Astrocyte of the spinal cord (primary cell): ENCODE measurements around the gene NCKAP1.
"Not testable (repeated sequence)": the region's sequence is repeated elsewhere in the genome, so short reads cannot be mapped to it uniquely, and the experiment has no call there.

ENCODE experiments used
- DNase-seq: peaks from one replicate; pipeline ENCODE4 v3.0.0; 2011; ENCODE audit warnings: low read depth, low spot score
- H3K4me3 ChIP-seq: 2 replicates; pipeline ENCODE4 v1.5.1; 2011; ENCODE audit warnings: low read depth, mild to moderate bottlenecking, low read length, moderate library complexity
- in situ Hi-C: cut with HindIII; loops from 2 replicates; pipeline ENCODE4 v1.10.0; 2017; ENCODE audit warnings: low sequenced_read_pairs
- TF ChIP-seq, protein P1 (sequence below): IDR thresholded peaks from 2 replicates; pipeline ENCODE4 v1.5.1; 2012; ENCODE audit warnings: low read depth, mild to moderate bottlenecking, low read length, inconsistent platforms

NCKAP1 gene

GRCh38 chr2:183022711-183023110 lies 15.5 kb downstream of the NCKAP1 start:
- in situ Hi-C loops: no loop called here

DNA sequence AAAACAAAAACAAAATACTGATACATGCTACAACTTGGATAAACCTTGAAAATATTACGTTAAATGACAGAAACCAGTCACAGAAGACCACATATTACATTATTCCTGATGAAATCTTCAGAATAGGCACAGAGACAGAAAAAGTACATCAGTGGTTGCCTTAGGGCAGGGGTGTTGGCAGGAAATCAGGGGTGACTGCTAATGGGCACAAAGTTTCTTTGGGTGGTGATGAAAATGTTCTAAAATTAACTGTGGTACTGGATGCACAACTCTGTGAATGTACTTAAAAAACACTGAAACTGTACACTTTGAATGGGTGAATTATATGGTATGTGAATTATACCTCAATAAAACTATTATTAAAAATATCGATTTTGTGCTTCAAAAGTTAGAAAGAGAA lies 16.6 kb downstream of the NCKAP1 start:
- in situ Hi-C loops: no loop called here

More at GRCh38 chr2:183022711-183023110, 15.5 kb downstream of the NCKAP1 start:
- H3K4me3 ChIP-seq: no peak overlapping the region
- TF ChIP-seq, protein P1, sequence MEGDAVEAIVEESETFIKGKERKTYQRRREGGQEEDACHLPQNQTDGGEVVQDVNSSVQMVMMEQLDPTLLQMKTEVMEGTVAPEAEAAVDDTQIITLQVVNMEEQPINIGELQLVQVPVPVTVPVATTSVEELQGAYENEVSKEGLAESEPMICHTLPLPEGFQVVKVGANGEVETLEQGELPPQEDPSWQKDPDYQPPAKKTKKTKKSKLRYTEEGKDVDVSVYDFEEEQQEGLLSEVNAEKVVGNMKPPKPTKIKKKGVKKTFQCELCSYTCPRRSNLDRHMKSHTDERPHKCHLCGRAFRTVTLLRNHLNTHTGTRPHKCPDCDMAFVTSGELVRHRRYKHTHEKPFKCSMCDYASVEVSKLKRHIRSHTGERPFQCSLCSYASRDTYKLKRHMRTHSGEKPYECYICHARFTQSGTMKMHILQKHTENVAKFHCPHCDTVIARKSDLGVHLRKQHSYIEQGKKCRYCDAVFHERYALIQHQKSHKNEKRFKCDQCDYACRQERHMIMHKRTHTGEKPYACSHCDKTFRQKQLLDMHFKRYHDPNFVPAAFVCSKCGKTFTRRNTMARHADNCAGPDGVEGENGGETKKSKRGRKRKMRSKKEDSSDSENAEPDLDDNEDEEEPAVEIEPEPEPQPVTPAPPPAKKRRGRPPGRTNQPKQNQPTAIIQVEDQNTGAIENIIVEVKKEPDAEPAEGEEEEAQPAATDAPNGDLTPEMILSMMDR: no peak
- no peak for DNase-seq

DNA sequence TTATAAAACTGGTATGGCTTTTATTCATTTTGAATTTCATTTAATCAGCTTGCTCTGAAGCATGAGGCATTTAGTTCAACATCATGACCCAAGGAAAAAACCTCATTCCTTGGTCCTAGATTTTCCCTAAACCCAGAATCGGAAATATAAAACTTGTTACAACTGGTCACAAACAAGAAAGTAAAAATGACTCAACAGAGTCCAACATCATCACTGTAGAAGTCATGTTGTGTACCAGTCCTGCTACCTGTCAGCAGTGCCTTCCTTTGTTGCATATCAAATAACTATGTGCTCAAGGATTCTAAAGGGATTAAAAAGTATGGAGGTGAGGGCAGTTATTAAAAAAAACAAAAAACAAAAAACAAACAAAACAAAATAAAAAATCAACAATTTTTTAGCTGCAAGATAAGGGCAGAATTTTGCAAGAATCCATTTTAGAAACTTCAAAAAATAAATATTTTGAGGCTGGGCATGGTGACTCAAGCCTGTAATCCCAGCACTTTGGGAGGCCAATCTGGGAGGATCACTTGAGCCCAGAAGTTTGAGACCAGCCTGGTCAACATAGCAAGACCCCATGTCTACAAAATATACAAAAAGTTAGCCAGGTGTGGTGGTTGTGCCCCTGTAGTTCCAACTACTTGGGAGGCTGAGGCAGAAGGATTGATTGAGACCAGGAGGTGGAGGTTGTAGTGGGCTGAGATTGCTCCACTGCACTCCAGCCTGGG lies 18.4 kb downstream of the NCKAP1 start:
- H3K4me3 ChIP-seq: no peak overlapping the region
- TF ChIP-seq, protein P1: no peak
- no peak for DNase-seq
- in situ Hi-C loops: no loop called here

More for the DNA sequence above, 16.6 kb downstream of the NCKAP1 start:
- H3K4me3 ChIP-seq: no peak overlapping the region
- TF ChIP-seq, protein P1: no peak
- no peak for DNase-seq

DNA sequence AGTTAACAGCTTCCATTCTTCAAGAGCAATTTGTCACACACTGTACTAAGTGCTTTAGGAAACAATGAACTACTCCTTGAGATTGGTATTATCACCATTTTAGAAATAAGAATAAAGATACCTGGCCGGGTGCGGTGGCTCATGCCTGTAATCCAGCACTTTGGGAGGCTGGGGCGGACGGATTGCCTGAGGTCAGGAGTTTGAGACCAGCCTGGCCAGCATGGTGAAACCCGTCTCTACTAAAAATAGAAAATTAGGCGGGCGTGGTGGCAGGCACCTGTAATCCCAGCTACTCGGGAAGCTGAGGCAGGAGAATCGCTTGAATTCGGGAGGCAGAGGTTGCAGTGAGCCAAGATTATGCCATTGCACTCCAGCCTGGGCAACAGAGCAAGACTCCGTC lies 20.4 kb downstream of the NCKAP1 start:
- DNase-seq, H3K4me3 ChIP-seq, in situ Hi-C loops: not testable (repeated sequence)

DNA sequence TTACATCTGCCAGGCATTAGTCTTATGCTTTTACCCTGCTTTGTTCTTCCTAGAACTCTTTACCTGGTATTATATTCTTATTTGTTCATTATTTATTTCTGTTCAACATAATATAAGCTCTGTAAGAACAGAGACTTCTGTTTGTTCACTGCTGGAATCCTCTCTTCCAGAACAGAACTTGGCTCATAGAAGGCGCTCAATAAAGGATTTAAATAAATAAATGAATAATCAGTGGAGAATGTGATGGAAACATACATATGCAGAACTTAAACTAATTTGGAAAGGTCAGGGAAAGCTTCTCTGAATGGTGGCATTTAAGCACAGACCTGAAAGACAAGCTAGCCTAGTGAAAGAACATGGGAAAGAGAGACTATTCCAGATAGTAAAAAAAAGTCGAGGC lies 24.3 kb downstream of the NCKAP1 start:
- in situ Hi-C loops: no loop called here
- H3K4me3 ChIP-seq: no peak overlapping the region
- TF ChIP-seq, protein P1: no peak
- DNase-seq: peak; percentile 23

DNA sequence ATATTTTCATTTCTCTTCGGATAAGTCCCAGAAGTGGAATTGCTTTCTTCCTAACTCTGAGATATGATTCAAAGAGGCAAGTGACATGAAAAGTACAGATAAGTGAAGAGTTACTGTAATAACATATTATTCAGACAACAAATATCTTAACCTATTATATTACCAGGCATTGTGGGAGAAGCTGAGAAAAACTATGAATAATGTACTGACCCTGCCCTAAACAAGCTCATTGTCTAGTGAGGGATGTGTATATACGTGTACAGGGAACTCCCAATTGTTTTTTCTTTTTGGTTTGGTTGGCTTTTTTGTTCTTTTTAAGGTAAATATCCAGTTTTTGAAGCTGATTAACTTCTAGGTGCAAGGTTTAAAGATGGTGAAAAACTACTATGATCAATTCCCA lies 26.5 kb downstream of the NCKAP1 start:
- TF ChIP-seq, protein P1: no peak
- no peak for DNase-seq
- no peak overlapping the region for H3K4me3 ChIP-seq
- in situ Hi-C loops: no loop called here

- no peak overlapping the region for H3K4me3 ChIP-seq
- in situ Hi-C loops: no loop called here
- peak; percentile 86 for DNase-seq
- TF ChIP-seq, protein P1: no peak
Measured at GRCh38 chr2:183010112-183010511, 28.1 kb downstream of the NCKAP1 start.
